ENCODE results near the gene CLDN10. TPM values are rescaled to one million over a fixed set of nuclear protein-coding genes. Genes with fewer than 3 reads are reported as not detected.

The CLDN10 gene
- total RNA-seq, 2 donors from 2014 or later: 72.8 to 228 TPM

GRCh38 chr13:95620825-95621498 is 68.4 kb downstream of the CLDN10 start:
- 49% methylated on average over 10 of the region's 10 CpGs for WGBS, 2 donors
- DNase-seq (peak in 2 of 4 donors; percentile 19 to 37), ATAC-seq (peak; percentile 27)
- no peak for TF ChIP-seq CTCF (IDR thresholded peaks at IDR 0.05)
- TF ChIP-seq POLR2A (IDR thresholded peaks at IDR 0.05): no peak
- intact Hi-C loops (cut with DNase I): loop anchor here (10.0 kb wide), 1 partner anchor 214 kb away; no protein-coding TSS in a partner anchor
- H3K9me3 ChIP-seq: no peaks in the 10 kb centered on the region
- no peaks in the 10 kb centered on the region for H3K27me3 ChIP-seq
- no peak overlapping the region for H3K4me3 ChIP-seq
- H3K4me1 ChIP-seq: peaks cover 24% of the 10 kb centered on the region
- peak overlapping the region in 3 of 4 donors; percentile 22 to 63 (median 56) for H3K27ac ChIP-seq
- no peaks in the 10 kb centered on the region for H3K36me3 ChIP-seq (replicated peaks in 1 of 2; ENCODE audit: insufficient read depth in 1 of 2, low read depth in 2 of 2)

- H3K4me3 ChIP-seq: no peak overlapping the region
- TF ChIP-seq CTCF (IDR thresholded peaks at IDR 0.05) (no peak), POLR2A (IDR thresholded peaks at IDR 0.05) (no peak)
- peaks cover 15% of the 10 kb centered on the region for H3K4me1 ChIP-seq
- H3K27ac ChIP-seq: peak overlapping the region in 1 of 4 donors; percentile 24
- WGBS, 2 donors: 28 to 29% methylated on average over 5 of the region's 5 CpGs
- ATAC-seq: no peak
- intact Hi-C loops (cut with DNase I): loop anchor here (10.0 kb wide), 1 partner anchor 212 kb away; no protein-coding TSS in a partner anchor
- no peaks in the 10 kb centered on the region for H3K36me3 ChIP-seq (replicated peaks in 1 of 2; ENCODE audit: insufficient read depth in 1 of 2, low read depth in 2 of 2)
- H3K27me3 ChIP-seq: no peaks in the 10 kb centered on the region
- no peak for DNase-seq
- no peaks in the 10 kb centered on the region for H3K9me3 ChIP-seq
These were observed 70.6 kb downstream of the CLDN10 start for GRCh38 chr13:95623141-95623540.

GRCh38 chr13:95624020-95624419 is 71.5 kb downstream of the CLDN10 start:
- H3K27me3 ChIP-seq: no peaks in the 10 kb centered on the region
- no peaks in the 10 kb centered on the region for H3K9me3 ChIP-seq
- DNase-seq (peak in 2 of 4 donors; percentile 35 to 37), ATAC-seq (peak; percentile 53)
- H3K4me1 ChIP-seq: peaks cover 15% of the 10 kb centered on the region
- no peak overlapping the region for H3K27ac ChIP-seq
- H3K4me3 ChIP-seq: no peak overlapping the region
- TF ChIP-seq CTCF (IDR thresholded peaks at IDR 0.05) (peak; percentile 49 to 74 (median 62)), POLR2A (IDR thresholded peaks at IDR 0.05) (no peak)
- 7% methylated on average over 5 of the region's 5 CpGs for WGBS, 2 donors
- peaks cover 0 to under 1% of the 10 kb centered on the region in 2 donors for H3K36me3 ChIP-seq (replicated peaks in 1 of 2; ENCODE audit: insufficient read depth in 1 of 2, low read depth in 2 of 2)
- intact Hi-C loops (cut with DNase I): loop anchor here (10.0 kb wide), 1 partner anchor 211 kb away; no protein-coding TSS in a partner anchor

- no peak overlapping the region for H3K4me3 ChIP-seq
- ATAC-seq (no peak), DNase-seq (no peak)
- no peaks in the 10 kb centered on the region for H3K9me3 ChIP-seq
- no peaks in the 10 kb centered on the region for H3K27me3 ChIP-seq
- intact Hi-C loops (cut with DNase I): loop anchor here (10.0 kb wide), 1 partner anchor 208 kb away; no protein-coding TSS in a partner anchor
- TF ChIP-seq CTCF (IDR thresholded peaks at IDR 0.05) (no peak), POLR2A (IDR thresholded peaks at IDR 0.05) (no peak)
- no peak overlapping the region for H3K27ac ChIP-seq
- H3K4me1 ChIP-seq: peaks cover under 1% of the 10 kb centered on the region
- H3K36me3 ChIP-seq (replicated peaks in 1 of 2; ENCODE audit: insufficient read depth in 1 of 2, low read depth in 2 of 2): peaks cover 0 to 2% of the 10 kb centered on the region in 2 donors
These were observed 74.2 kb downstream of the CLDN10 start for GRCh38 chr13:95626768-95627167.
